ENCODE results near the gene MDN1. TPM values are rescaled to one million over a fixed set of nuclear protein-coding genes. Genes with fewer than 3 reads are reported as not detected.

Gene MDN1
- total RNA-seq, 1 donor from 2014 or later = 44.1 TPM

DNA sequence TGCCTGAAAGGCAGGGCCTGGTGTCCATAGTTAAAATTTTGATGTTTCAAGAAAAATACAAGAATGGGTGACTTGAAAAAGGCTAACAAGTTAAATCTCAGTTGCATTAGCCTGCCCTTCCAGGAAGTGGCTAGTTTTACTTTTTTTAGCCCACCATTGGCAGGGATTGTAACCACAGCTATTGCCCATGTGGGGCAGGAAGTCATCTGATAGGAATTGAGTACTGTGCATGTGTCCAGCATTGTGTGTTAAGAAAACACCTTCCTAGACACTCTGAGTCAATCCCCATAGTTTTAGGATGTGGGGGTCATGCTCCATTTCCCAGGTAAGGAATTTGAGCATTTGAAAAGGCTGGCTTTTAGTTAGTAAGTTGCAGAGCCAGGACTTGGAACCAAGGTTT is 207.9 kb downstream of the MDN1 start:
- Mint-ChIP-seq H3K36me3 (ENCODE audit: insufficient read depth) (no peaks in the 10 kb centered on the region), H3K4me3 (ENCODE audit: low read depth) (no peak overlapping the region), H3K9me3 (ENCODE audit: low read depth) (no peaks in the 10 kb centered on the region), H3K4me1 (ENCODE audit: low read depth) (no peaks in the 10 kb centered on the region), H3K27me3 (no peaks in the 10 kb centered on the region), H3K27ac (no peak overlapping the region)
- DNase-seq (ENCODE audit: low spot score, unreplicated experiment) = no peak
- TF ChIP-seq, protein P1, sequence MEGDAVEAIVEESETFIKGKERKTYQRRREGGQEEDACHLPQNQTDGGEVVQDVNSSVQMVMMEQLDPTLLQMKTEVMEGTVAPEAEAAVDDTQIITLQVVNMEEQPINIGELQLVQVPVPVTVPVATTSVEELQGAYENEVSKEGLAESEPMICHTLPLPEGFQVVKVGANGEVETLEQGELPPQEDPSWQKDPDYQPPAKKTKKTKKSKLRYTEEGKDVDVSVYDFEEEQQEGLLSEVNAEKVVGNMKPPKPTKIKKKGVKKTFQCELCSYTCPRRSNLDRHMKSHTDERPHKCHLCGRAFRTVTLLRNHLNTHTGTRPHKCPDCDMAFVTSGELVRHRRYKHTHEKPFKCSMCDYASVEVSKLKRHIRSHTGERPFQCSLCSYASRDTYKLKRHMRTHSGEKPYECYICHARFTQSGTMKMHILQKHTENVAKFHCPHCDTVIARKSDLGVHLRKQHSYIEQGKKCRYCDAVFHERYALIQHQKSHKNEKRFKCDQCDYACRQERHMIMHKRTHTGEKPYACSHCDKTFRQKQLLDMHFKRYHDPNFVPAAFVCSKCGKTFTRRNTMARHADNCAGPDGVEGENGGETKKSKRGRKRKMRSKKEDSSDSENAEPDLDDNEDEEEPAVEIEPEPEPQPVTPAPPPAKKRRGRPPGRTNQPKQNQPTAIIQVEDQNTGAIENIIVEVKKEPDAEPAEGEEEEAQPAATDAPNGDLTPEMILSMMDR (IDR thresholded peaks at IDR 0.05; ENCODE audit: unreplicated experiment) = no peak

DNA sequence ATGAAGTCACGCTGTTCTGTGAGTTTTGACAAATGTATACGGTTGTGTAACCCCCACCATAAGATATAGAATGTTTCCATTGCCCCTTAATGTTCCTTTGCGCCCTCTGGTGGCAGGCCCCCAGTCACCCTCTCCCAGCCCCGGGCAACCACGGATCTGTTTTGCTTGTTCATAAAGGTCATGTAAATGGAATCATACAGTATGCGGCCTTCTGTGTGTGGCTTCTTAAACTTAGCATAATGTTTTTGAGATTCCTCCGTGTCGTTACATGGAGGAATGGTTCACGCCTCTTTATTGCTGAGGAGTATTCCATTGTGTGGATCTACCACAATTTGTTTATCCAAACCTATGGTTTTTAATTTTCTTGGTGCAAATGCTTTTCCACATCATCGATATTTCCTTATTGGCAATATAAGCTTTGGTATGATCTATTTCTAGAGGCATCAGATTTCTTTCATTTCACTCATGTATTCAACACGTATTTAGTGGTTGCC is 209.4 kb downstream of the MDN1 start:
- Mint-ChIP-seq H3K27ac (no peak overlapping the region), H3K4me3 (ENCODE audit: low read depth) (no peak overlapping the region), H3K4me1 (ENCODE audit: low read depth) (no peaks in the 10 kb centered on the region), H3K9me3 (ENCODE audit: low read depth) (no peaks in the 10 kb centered on the region), H3K36me3 (ENCODE audit: insufficient read depth) (no peaks in the 10 kb centered on the region), H3K27me3 (no peaks in the 10 kb centered on the region)
- TF ChIP-seq, protein P1 (IDR thresholded peaks at IDR 0.05; ENCODE audit: unreplicated experiment) = peak; percentile 85
- DNase-seq (ENCODE audit: low spot score, unreplicated experiment) = peak; percentile 51

DNA sequence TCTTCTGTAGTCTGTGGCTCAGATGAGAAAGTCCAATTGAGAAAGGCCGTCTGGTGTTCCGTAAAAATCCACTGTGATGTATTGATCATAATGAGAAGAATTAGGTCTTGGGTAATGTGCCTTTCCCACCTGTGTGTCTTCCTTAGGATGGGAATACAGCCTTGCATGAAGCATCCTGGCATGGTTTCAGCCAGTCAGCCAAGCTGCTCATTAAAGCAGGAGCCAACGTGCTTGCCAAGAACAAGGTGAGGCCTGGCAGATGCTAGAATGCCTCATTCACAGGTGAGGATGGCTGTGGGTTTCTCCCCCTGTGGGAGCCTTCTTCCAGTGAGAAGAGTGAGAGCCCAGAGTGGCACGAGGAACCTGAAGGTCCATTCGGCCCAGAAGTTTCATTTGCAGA is 213.7 kb downstream of the MDN1 start:
- no peak overlapping the region for H3K27ac Mint-ChIP-seq
- H3K36me3 Mint-ChIP-seq (ENCODE audit: insufficient read depth) = no peaks in the 10 kb centered on the region
- DNase-seq (ENCODE audit: low spot score, unreplicated experiment) = no peak
- TF ChIP-seq, protein P1 (IDR thresholded peaks at IDR 0.05; ENCODE audit: unreplicated experiment) = no peak
- H3K27me3 Mint-ChIP-seq = no peaks in the 10 kb centered on the region
- H3K9me3 Mint-ChIP-seq (ENCODE audit: low read depth) = no peaks in the 10 kb centered on the region
- H3K4me3 Mint-ChIP-seq (ENCODE audit: low read depth) = no peak overlapping the region
- H3K4me1 Mint-ChIP-seq (ENCODE audit: low read depth) = no peaks in the 10 kb centered on the region

DNA sequence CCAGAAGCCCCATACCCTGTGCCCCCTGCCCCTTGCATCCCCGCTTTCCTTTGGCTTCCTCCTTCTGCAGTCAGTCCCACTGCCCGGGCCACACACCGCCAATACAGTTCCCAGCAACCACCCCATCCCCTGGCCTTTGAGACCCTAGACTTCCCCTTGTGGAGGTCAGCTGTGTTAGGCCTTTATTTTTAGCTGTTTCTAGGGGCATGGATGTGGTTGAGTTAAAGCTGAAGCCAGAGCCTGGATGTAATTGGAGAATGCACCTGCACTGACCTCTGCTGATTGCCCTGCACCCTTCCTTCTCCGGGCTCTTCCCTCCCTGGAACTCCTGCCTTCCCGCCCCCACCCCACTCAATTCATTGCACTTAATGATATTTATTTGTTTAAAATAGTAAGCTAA is 214.9 kb downstream of the MDN1 start:
- Mint-ChIP-seq H3K9me3 (ENCODE audit: low read depth) (no peaks in the 10 kb centered on the region), H3K27me3 (no peaks in the 10 kb centered on the region), H3K4me3 (ENCODE audit: low read depth) (no peak overlapping the region), H3K36me3 (ENCODE audit: insufficient read depth) (no peaks in the 10 kb centered on the region), H3K4me1 (ENCODE audit: low read depth) (peaks cover 2% of the 10 kb centered on the region), H3K27ac (no peak overlapping the region)
- TF ChIP-seq, protein P1 (IDR thresholded peaks at IDR 0.05; ENCODE audit: unreplicated experiment) = no peak
- no peak for DNase-seq (ENCODE audit: low spot score, unreplicated experiment)

DNA sequence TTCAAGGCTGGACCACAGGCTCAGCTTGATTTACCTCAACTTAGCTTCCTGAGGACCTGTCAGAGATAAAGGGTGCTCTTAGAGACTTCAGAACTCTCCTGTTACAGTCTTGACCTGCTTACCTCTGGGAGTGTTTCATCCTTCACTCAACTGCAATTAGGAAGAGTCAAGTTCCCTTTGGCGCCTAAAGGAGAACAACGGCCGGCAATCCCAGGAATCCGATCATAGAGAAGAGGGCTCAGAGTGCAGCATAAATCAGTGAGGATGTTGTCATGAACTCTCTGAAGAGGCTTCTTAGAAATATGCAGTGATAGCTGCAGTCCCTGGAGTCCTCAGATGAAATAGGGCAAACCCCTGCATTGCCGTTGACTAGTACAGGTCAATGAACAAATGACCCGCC is 217.4 kb downstream of the MDN1 start:
- no peak for DNase-seq (ENCODE audit: low spot score, unreplicated experiment)
- no peak overlapping the region for H3K4me3 Mint-ChIP-seq (ENCODE audit: low read depth)
- peaks cover 1% of the 10 kb centered on the region for H3K36me3 Mint-ChIP-seq (ENCODE audit: insufficient read depth)
- TF ChIP-seq, protein P1 (IDR thresholded peaks at IDR 0.05; ENCODE audit: unreplicated experiment) = no peak
- no peak overlapping the region for H3K27ac Mint-ChIP-seq
- H3K27me3 Mint-ChIP-seq = no peaks in the 10 kb centered on the region
- no peaks in the 10 kb centered on the region for H3K9me3 Mint-ChIP-seq (ENCODE audit: low read depth)
- peaks cover 5% of the 10 kb centered on the region for H3K4me1 Mint-ChIP-seq (ENCODE audit: low read depth)

All from progenitor cell of endocrine pancreas (in vitro differentiated cells).